T-cell (primary cell): ENCODE data around the gene MCEE. TPM values are rescaled to one million over a fixed set of nuclear protein-coding genes. Genes with fewer than 3 reads are reported as not detected.
"Not testable (repeated sequence)": the region's sequence is repeated elsewhere in the genome, so short reads cannot be mapped to it uniquely, and the experiment has no call there.

Experiments used
- ATAC-seq, 4 experiments: fragments of 200-7000 bp in 3 of 4; fragments of 150-1000 bp in 1 of 4; cut with Tn5 transposase; replicated peaks in 1 of 4; 1 replicate in 3 of 4; 2 replicates in 1 of 4; pipeline ENCODE4 v1.10.0; 2021; ENCODE audit warnings: moderate library complexity in 3 of 4, mild to moderate bottlenecking in 2 of 4, moderate number of reproducible peaks in 1 of 4
- CTCF ChIA-PET, 2 donors: fragments of 300-600 bp; sonication (Branson Sonifier 250); formaldehyde crosslinking; loops; one replicate each; lab custom pipeline; 2022; ENCODE audit warnings: antibody characterized with exemption in 2 of 2; lab: Charles Lee
- POLR2A ChIA-PET, 2 donors: fragments of 300-600 bp; sonication (Branson Sonifier 250); formaldehyde crosslinking; loops; one replicate each; lab custom pipeline; 2022; ENCODE audit warnings: antibody characterized with exemption in 2 of 2; lab: Charles Lee
- DNase-seq, 35 experiments: peaks; one replicate each; pipeline versions ENCODE4 v3.0.0 to v3.0.0-alpha.2; 2013 to 2023
- H3K27ac ChIP-seq: one replicate; pipeline ENCODE4 v1.5.1; 2013; ENCODE audit warnings: low read length
- H3K27me3 ChIP-seq, 2 experiments: replicated peaks in 1 of 2; 1 replicate in 1 of 2; 2 replicates in 1 of 2; pipeline versions ENCODE4 v1.6.1 to v1.7.0; 2013; ENCODE audit warnings: low read length in 1 of 2, mixed read lengths in 1 of 2; ENCODE audit not compliant: control insufficient read depth in 2 of 2, insufficient read depth in 2 of 2; ENCODE audit errors: extremely low read depth in 1 of 2
- H3K36me3 ChIP-seq, 2 donors: 1 replicate in 1 of 2; 2 replicates in 1 of 2; pipeline versions ENCODE4 v1.6.1 to v1.7.0; 2013; ENCODE audit warnings: low read length in 1 of 2; ENCODE audit not compliant: control insufficient read depth in 2 of 2, insufficient read depth in 1 of 2; ENCODE audit errors: extremely low read depth in 1 of 2
- H3K4me1 ChIP-seq, 2 experiments: 1 replicate in 1 of 2; 2 replicates in 1 of 2; pipeline versions ENCODE4 v1.6.1 to v1.7.0; 2013; ENCODE audit warnings: low read length in 2 of 2, mixed read lengths in 1 of 2; ENCODE audit not compliant: insufficient read depth in 2 of 2, control insufficient read depth in 1 of 2; ENCODE audit errors: extremely low read depth in 1 of 2
- H3K4me3 ChIP-seq, 2 donors: 1 replicate in 1 of 2; 2 replicates in 1 of 2; pipeline versions ENCODE4 v1.5.1 to v1.7.0; 2013; ENCODE audit warnings: mild to moderate bottlenecking in 2 of 2, low read length in 1 of 2, moderate library complexity in 1 of 2; ENCODE audit not compliant: control insufficient read depth in 1 of 2; ENCODE audit errors: extremely low read depth in 1 of 2
- H3K9me3 ChIP-seq: 2 replicates; pipeline ENCODE4 v1.7.0; 2013
- H3K27ac Mint-ChIP-seq, 2 donors: one replicate each; pipeline ENCODE4 v1.8.0; 2020 to 2021; ENCODE audit warnings: mild to moderate bottlenecking in 2 of 2, mixed read lengths in 2 of 2
- H3K27me3 Mint-ChIP-seq, 2 donors: one replicate each; pipeline ENCODE4 v1.8.0; 2021 to 2022; ENCODE audit warnings: mixed read lengths in 2 of 2
- H3K36me3 Mint-ChIP-seq: one replicate; pipeline ENCODE4 v1.8.0; 2021; ENCODE audit warnings: mixed read lengths
- H3K4me1 Mint-ChIP-seq, 3 donors: one replicate each; pipeline ENCODE4 v1.8.0; 2020 to 2022; ENCODE audit warnings: mixed read lengths in 3 of 3, mild to moderate bottlenecking in 1 of 3
- H3K4me3 Mint-ChIP-seq, 3 donors: one replicate each; pipeline ENCODE4 v1.8.0; 2020 to 2022; ENCODE audit warnings: mild to moderate bottlenecking in 3 of 3, mixed read lengths in 3 of 3, moderate library complexity in 3 of 3
- H3K9me3 Mint-ChIP-seq, 3 donors: one replicate each; pipeline ENCODE4 v1.8.0; 2020 to 2022; ENCODE audit warnings: mixed read lengths in 3 of 3
- WGBS: methylation state at CpG from one replicate; pipeline ENCODE4 v1.1.5; 2013; ENCODE audit warnings: missing lambda C conversion rate; ENCODE audit not compliant: insufficient coverage; 5-methylcytosine and 5-hydroxymethylcytosine counted together
- total RNA-seq, 35 experiments: library from RNA in 6 of 35; stranded (reverse) in 6 of 35; fragments of 120-200 nt in 1 of 35; gene quantifications; one replicate each; pipeline versions ENCODE4 v1.2.1 to v1.2.4 and lab custom pipeline; 2013 to 2026

Gene MCEE
- total RNA-seq (10 to 100 TPM; 13.7 to 22.4 (median 19.5) TPM), total RNA-seq (lab: John Stamatoyannopoulos, UW) (1.2 to 15.9 (median 5.7) reads per million in 29 experiments)
- 15.7 TPM for total RNA-seq (2013)

GRCh38 chr2:71130152-71130904 lies at the start of gene MCEE, which contains the start of gene MPHOSPH10:
MCEE (minus strand) TSS chr2:71130229; CDS start chr2:71130219, 10 bp downstream.
MPHOSPH10 (plus strand) TSS chr2:71130634; CDS start chr2:71130666, 32 bp downstream.
- peaks cover 3 to 12% of the 10 kb centered on the region in 2 donors for H3K36me3 ChIP-seq
- no peak within 1 kb of the TSS for H3K4me3 Mint-ChIP-seq
- ChIA-PET CTCF (interaction anchor here in 1 of 2 donors (0.6 to 1.6 kb wide), 7 partner anchors 59 to 212 kb away, joined by 3 to 6 read pairs (median 5); partner anchors contain the start of genes NAGK, PAIP2B and ZNF638), POLR2A (interaction anchor here (0.6 to 3.1 kb wide), 8 partner anchors 59 to 1405 kb away, joined by 3 to 20 read pairs (median 4); partner anchors contain the start of genes NAGK (in 2 of the 2), PAIP2B (in 1 of the 2) and ZNF638 (in 1 of the 2))
- no peaks in the 10 kb centered on the region for H3K9me3 Mint-ChIP-seq
- no peaks in the 10 kb centered on the region for H3K27me3 Mint-ChIP-seq
- peaks cover 8% of the 10 kb centered on the region for H3K36me3 Mint-ChIP-seq
- peak; percentile 76 to 93 (median 86) for DNase-seq
- no peaks in the 10 kb centered on the region for H3K27me3 ChIP-seq
- H3K27ac ChIP-seq: peak within 1 kb of the TSS; percentile 77
- peaks cover 19 to 26% (median 20%) of the 10 kb centered on the region in 3 donors for H3K4me1 Mint-ChIP-seq
- H3K9me3 ChIP-seq: no peaks in the 10 kb centered on the region
- peak; percentile 90 to 95 (median 94) for ATAC-seq
- 0% methylated on average over 50 of the region's 67 CpGs for WGBS
- H3K4me3 ChIP-seq: peak within 1 kb of the TSS; percentile 85 to 98
- H3K27ac Mint-ChIP-seq: peak within 1 kb of the TSS in 1 of 2 donors; percentile 70
- peaks cover 17 to 20% of the 10 kb centered on the region in 2 experiments for H3K4me1 ChIP-seq

- DNase-seq, H3K36me3 Mint-ChIP-seq, H3K9me3 Mint-ChIP-seq, H3K27me3 ChIP-seq, H3K9me3 ChIP-seq, POLR2A ChIA-PET, H3K27ac Mint-ChIP-seq, ATAC-seq, H3K4me1 ChIP-seq, H3K36me3 ChIP-seq, H3K4me3 Mint-ChIP-seq, H3K4me3 ChIP-seq, H3K27ac ChIP-seq, H3K4me1 Mint-ChIP-seq, CTCF ChIA-PET: not testable (repeated sequence)
- peaks cover 6 to 13% of the 10 kb centered on the region in 2 donors for H3K27me3 Mint-ChIP-seq
- WGBS: 71% methylated on average over 4 of the region's 8 CpGs
Measured at GRCh38 chr2:71178836-71179235, 48.8 kb upstream of the MCEE start.

- no peak overlapping the region for H3K4me3 ChIP-seq
- H3K36me3 Mint-ChIP-seq: no peaks in the 10 kb centered on the region
- H3K27ac ChIP-seq: no peak overlapping the region
- H3K4me3 Mint-ChIP-seq: no peak overlapping the region
- no peaks in the 10 kb centered on the region for H3K9me3 Mint-ChIP-seq
- 0% methylated on average over 1 of the region's 3 CpGs for WGBS
- H3K9me3 ChIP-seq: no peaks in the 10 kb centered on the region
- H3K27me3 ChIP-seq: peaks cover 0 to 6% of the 10 kb centered on the region in 2 experiments
- H3K4me1 ChIP-seq: no peaks in the 10 kb centered on the region
- peaks cover 0 to 13% (median 6%) of the 10 kb centered on the region in 3 donors for H3K4me1 Mint-ChIP-seq
- ATAC-seq: peak in 1 of 4 experiments; percentile 19
- CTCF ChIA-PET: no interaction called here
- H3K27me3 Mint-ChIP-seq: peaks cover 8 to 13% of the 10 kb centered on the region in 2 donors
- no peak for DNase-seq
- no peaks in the 10 kb centered on the region for H3K36me3 ChIP-seq
- POLR2A ChIA-PET: no interaction called here
- no peak overlapping the region for H3K27ac Mint-ChIP-seq
Measured at GRCh38 chr2:71174207-71174606, 44.2 kb upstream of the MCEE start.

GRCh38 chr2:71173096-71173495 lies 43.1 kb upstream of the MCEE start:
- Histone ChIP-seq H3K4me1 (no peaks in the 10 kb centered on the region), H3K27ac (no peak overlapping the region), H3K36me3 (no peaks in the 10 kb centered on the region), H3K4me3 (no peak overlapping the region), H3K27me3 (peaks cover 0 to 9% of the 10 kb centered on the region in 2 experiments), H3K9me3 (no peaks in the 10 kb centered on the region)
- POLR2A ChIA-PET: no interaction called here
- no peaks in the 10 kb centered on the region for H3K9me3 Mint-ChIP-seq
- H3K27me3 Mint-ChIP-seq: peaks cover 6 to 11% of the 10 kb centered on the region in 2 donors
- WGBS: 100% methylated on average over 1 of the region's 1 CpG
- no peak overlapping the region for H3K27ac Mint-ChIP-seq
- ATAC-seq: no peak
- H3K36me3 Mint-ChIP-seq: no peaks in the 10 kb centered on the region
- no peak overlapping the region for H3K4me3 Mint-ChIP-seq
- peaks cover 0 to 13% (median 6%) of the 10 kb centered on the region in 3 donors for H3K4me1 Mint-ChIP-seq
- DNase-seq: no peak
- CTCF ChIA-PET: no interaction called here

- peaks cover 0 to 3% of the 10 kb centered on the region in 2 experiments for H3K27me3 ChIP-seq
- no peaks in the 10 kb centered on the region for H3K4me1 Mint-ChIP-seq
- H3K36me3 Mint-ChIP-seq: no peaks in the 10 kb centered on the region
- ATAC-seq (no peak), DNase-seq (no peak)
- H3K36me3 ChIP-seq: no peaks in the 10 kb centered on the region
- no peak overlapping the region for H3K27ac Mint-ChIP-seq
- H3K27me3 Mint-ChIP-seq: peaks cover 5 to 13% of the 10 kb centered on the region in 2 donors
- no peaks in the 10 kb centered on the region for H3K9me3 Mint-ChIP-seq
- 38% methylated on average over 2 of the region's 3 CpGs for WGBS
- H3K27ac ChIP-seq: no peak overlapping the region
- H3K4me3 Mint-ChIP-seq: no peak overlapping the region
- no peaks in the 10 kb centered on the region for H3K4me1 ChIP-seq
- ChIA-PET CTCF (interaction anchor here in 1 of 2 donors (0.6 to 1.0 kb wide), 2 partner anchors 165 to 234 kb away, joined by 3 to 4 read pairs; partner anchors contain the start of gene ZNF638), POLR2A (no interaction called here)
- no peaks in the 10 kb centered on the region for H3K9me3 ChIP-seq
- no peak overlapping the region for H3K4me3 ChIP-seq
Measured at GRCh38 chr2:71166812-71167211, 36.8 kb upstream of the MCEE start.

- Mint-ChIP-seq H3K27ac (peak overlapping the region in 1 of 2 donors; percentile 31), H3K4me1 (peaks cover 6 to 9% (median 8%) of the 10 kb centered on the region in 3 donors), H3K4me3 (peak overlapping the region in 1 of 3 donors; percentile 36), H3K9me3 (no peaks in the 10 kb centered on the region), H3K36me3 (no peaks in the 10 kb centered on the region), H3K27me3 (peaks cover 7 to 11% of the 10 kb centered on the region in 2 donors)
- peak; percentile 73 to 81 (median 78) for ATAC-seq
- Histone ChIP-seq H3K4me1 (peaks cover 0 to 8% of the 10 kb centered on the region in 2 experiments), H3K9me3 (no peaks in the 10 kb centered on the region), H3K36me3 (no peaks in the 10 kb centered on the region), H3K4me3 (no peak overlapping the region), H3K27me3 (peaks cover 0 to 15% of the 10 kb centered on the region in 2 experiments), H3K27ac (no peak overlapping the region)
- ChIA-PET POLR2A (no interaction called here), CTCF (interaction anchor here (1.0 to 1.2 kb wide), 2 partner anchors 175 to 353 kb away, joined by 3 read pairs; partner anchors contain the start of gene ZNF638 (in 1 of the 2))
- peak in 34 of 35 experiments; percentile 10 to 71 (median 44) for DNase-seq
- 22% methylated on average over 10 of the region's 16 CpGs for WGBS
Measured at GRCh38 chr2:71157124-71157793, 27.2 kb upstream of the MCEE start.
